Erythroblast (primary cell): Measurements from ENCODE around the gene TTC6.

Experiments used
- GATA1 ChIP-seq: IDR thresholded peaks from 2 replicates; pipeline ENCODE4 v1.6.1; 2011; ENCODE audit warnings: low read depth, mild to moderate bottlenecking, control low read depth, low read length, moderate library complexity
- POLR2A ChIP-seq: IDR thresholded peaks from 2 replicates; pipeline ENCODE4 v1.6.1; 2011; ENCODE audit warnings: mild to moderate bottlenecking, low read length

DNA sequence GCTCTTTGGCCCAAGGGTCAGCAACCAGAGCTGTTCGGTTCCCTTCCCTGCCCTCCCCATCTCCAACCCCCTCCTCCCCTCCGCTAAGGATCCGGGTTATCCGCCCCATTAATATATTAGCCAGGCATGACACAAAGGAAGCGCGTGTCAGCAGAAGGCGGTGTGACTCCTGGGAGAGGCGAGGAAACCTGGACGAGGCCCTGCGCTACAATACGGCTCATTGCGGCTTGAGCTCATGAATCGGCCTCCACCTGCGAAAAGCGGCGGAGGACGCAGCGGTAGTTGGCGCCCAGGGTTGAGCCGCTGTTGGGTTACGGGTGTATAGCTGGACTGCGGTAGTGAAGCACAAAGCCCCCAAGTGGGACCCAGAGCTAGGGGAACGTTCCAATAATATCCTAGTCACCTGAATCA, 10.3 kb upstream of the TTC6 start:
- no peak for TF ChIP-seq POLR2A
- no peak for TF ChIP-seq GATA1
